Adipocyte (in vitro differentiated cells): Measurements from ENCODE around the gene SLC23A2.

Experiments
- DNase-seq: peaks from one replicate; pipeline ENCODE4 v3.0.0-alpha.2; 2015; ENCODE audit warnings: low read depth
- H3K27me3 ChIP-seq: replicated peaks from 2 replicates; pipeline ENCODE4 v1.7.0; 2013; ENCODE audit warnings: mild to moderate bottlenecking, low read length, moderate library complexity; ENCODE audit not compliant: control insufficient read depth, insufficient read depth
- H3K36me3 ChIP-seq: 2 replicates; pipeline ENCODE4 v1.7.0; 2013; ENCODE audit warnings: low read length, mild to moderate bottlenecking, moderate library complexity; ENCODE audit not compliant: control insufficient read depth, insufficient read depth, severe bottlenecking
- H3K4me1 ChIP-seq: 2 replicates; pipeline ENCODE4 v1.7.0; 2013; ENCODE audit warnings: mild to moderate bottlenecking, low read length, moderate library complexity; ENCODE audit not compliant: control insufficient read depth, insufficient read depth
- H3K4me3 ChIP-seq: 2 replicates; pipeline ENCODE4 v1.7.0; 2013; ENCODE audit warnings: mild to moderate bottlenecking, low read length, moderate library complexity
- H3K9ac ChIP-seq: 2 replicates; pipeline ENCODE4 v1.7.0; 2013; ENCODE audit warnings: mild to moderate bottlenecking, low read length, moderate library complexity
- H3K9me3 ChIP-seq: 2 replicates; pipeline ENCODE4 v1.7.0; 2013; ENCODE audit warnings: mild to moderate bottlenecking, low read length, moderate library complexity; ENCODE audit not compliant: control insufficient read depth

SLC23A2 gene

GRCh38 chr20:4961746-4962145 is 39.6 kb downstream of the SLC23A2 start:
- no peak for DNase-seq
- Histone ChIP-seq H3K4me1 (peaks cover 17% of the 10 kb centered on the region), H3K27me3 (no peaks in the 10 kb centered on the region), H3K9ac (peak overlapping the region; percentile 27), H3K4me3 (no peak overlapping the region), H3K36me3 (no peaks in the 10 kb centered on the region), H3K9me3 (no peaks in the 10 kb centered on the region)

GRCh38 chr20:4959592-4959991 is 41.7 kb downstream of the SLC23A2 start:
- Histone ChIP-seq H3K9ac (no peak overlapping the region), H3K4me3 (no peak overlapping the region), H3K9me3 (no peaks in the 10 kb centered on the region), H3K36me3 (no peaks in the 10 kb centered on the region), H3K27me3 (no peaks in the 10 kb centered on the region), H3K4me1 (peaks cover 17% of the 10 kb centered on the region)
- no peak for DNase-seq

GRCh38 chr20:4957939-4958362 is 43.4 kb downstream of the SLC23A2 start:
- Histone ChIP-seq H3K27me3 (no peaks in the 10 kb centered on the region), H3K4me1 (peaks cover 17% of the 10 kb centered on the region), H3K36me3 (no peaks in the 10 kb centered on the region), H3K9ac (no peak overlapping the region), H3K4me3 (no peak overlapping the region), H3K9me3 (no peaks in the 10 kb centered on the region)
- no peak for DNase-seq

- H3K4me1 ChIP-seq: peaks cover 17% of the 10 kb centered on the region
- H3K9me3 ChIP-seq: no peaks in the 10 kb centered on the region
- no peak overlapping the region for H3K9ac ChIP-seq
- H3K4me3 ChIP-seq: no peak overlapping the region
- no peaks in the 10 kb centered on the region for H3K27me3 ChIP-seq
- no peaks in the 10 kb centered on the region for H3K36me3 ChIP-seq
- DNase-seq: no peak
Observed at GRCh38 chr20:4957187-4957586, 44.1 kb downstream of the SLC23A2 start.

DNA sequence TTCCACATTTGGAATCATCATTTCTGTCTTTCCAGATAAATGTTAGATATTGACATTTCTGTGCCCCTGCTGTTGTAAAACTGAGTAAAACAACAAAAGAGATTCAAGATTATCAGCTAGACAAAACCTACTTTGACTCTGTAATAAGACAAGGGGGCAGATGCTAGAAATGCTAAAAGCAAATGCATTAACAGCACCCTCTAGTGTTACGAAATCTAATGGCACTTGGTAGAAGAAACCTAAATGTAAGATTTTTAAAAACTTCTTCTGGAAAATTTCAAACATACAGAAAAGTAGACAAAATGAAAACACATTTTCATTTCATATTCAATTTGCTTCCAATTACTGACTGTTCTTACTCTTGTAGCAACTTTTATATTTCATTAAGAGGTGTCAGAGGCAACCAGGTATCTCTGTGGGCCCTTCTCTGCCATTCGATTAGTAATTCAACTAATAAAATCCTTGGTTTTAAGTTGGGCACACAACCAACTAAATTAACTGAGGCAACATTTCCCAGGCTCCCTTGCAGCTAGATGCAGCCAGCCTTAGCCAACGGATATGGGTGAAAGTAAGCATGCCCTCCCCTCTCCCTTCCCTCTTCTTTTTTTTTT is 45.0 kb downstream of the SLC23A2 start:
- Histone ChIP-seq H3K9ac (no peak overlapping the region), H3K36me3 (no peaks in the 10 kb centered on the region), H3K4me1 (peaks cover 13% of the 10 kb centered on the region), H3K9me3 (no peaks in the 10 kb centered on the region), H3K4me3 (no peak overlapping the region), H3K27me3 (no peaks in the 10 kb centered on the region)
- peak; percentile 86 for DNase-seq

DNA sequence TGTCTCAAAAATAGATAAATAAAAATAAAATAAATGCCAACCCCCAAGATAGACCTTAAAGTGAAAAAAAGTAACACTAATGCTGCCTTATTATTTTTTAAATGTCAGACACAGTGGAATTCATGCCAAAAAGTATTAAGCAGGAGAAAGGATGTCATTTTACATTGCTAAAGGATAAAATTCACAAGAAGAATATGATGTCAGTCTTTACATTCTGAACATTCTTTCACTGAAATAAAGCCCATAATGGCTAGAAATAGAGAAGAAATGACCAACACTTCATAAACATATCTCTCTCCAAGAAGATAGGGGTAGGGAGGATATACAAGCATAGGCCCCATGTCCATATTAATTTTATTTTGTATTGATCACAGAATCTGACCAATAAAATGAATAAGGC is 47.4 kb downstream of the SLC23A2 start:
- no peak overlapping the region for H3K9ac ChIP-seq
- DNase-seq: peak; percentile 65
- no peaks in the 10 kb centered on the region for H3K27me3 ChIP-seq
- H3K4me3 ChIP-seq: no peak overlapping the region
- no peaks in the 10 kb centered on the region for H3K36me3 ChIP-seq
- no peaks in the 10 kb centered on the region for H3K9me3 ChIP-seq
- H3K4me1 ChIP-seq: peaks cover 25% of the 10 kb centered on the region

GRCh38 chr20:4952229-4952628 is 49.1 kb downstream of the SLC23A2 start:
- Histone ChIP-seq H3K4me1 (peaks cover 23% of the 10 kb centered on the region), H3K9me3 (no peaks in the 10 kb centered on the region), H3K4me3 (no peak overlapping the region), H3K27me3 (no peaks in the 10 kb centered on the region), H3K9ac (no peak overlapping the region), H3K36me3 (no peaks in the 10 kb centered on the region)
- no peak for DNase-seq

DNA sequence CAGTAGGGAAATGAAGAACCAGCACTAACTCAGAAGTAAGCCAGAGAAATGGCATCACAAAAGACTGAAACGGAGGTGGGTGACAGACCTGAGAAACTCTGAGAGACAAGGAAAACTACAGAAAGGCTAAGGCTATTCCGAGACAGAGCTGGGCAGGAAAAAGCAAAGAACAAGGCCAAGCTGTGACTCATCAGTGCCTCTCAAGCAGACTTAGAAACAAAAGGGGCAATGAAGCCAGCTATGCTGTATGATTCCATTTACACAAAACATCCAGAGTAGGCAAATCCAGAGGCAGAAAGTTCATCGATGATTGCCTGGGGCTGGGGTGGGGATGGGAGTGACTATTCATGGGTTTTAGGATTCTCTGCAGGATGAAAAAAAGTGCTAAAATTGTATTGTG is 50.0 kb downstream of the SLC23A2 start:
- peak overlapping the region; percentile 77 for H3K9ac ChIP-seq
- no peaks in the 10 kb centered on the region for H3K27me3 ChIP-seq
- H3K4me3 ChIP-seq: peak overlapping the region; percentile 64
- H3K36me3 ChIP-seq: no peaks in the 10 kb centered on the region
- no peaks in the 10 kb centered on the region for H3K9me3 ChIP-seq
- DNase-seq: peak; percentile 86
- peaks cover 27% of the 10 kb centered on the region for H3K4me1 ChIP-seq

- peak overlapping the region; percentile 77 for H3K9ac ChIP-seq
- H3K4me3 ChIP-seq: peak overlapping the region; percentile 64
- peaks cover 27% of the 10 kb centered on the region for H3K4me1 ChIP-seq
- no peaks in the 10 kb centered on the region for H3K27me3 ChIP-seq
- H3K9me3 ChIP-seq: no peaks in the 10 kb centered on the region
- no peak for DNase-seq
- H3K36me3 ChIP-seq: no peaks in the 10 kb centered on the region
Observed at GRCh38 chr20:4950841-4951240, 50.5 kb downstream of the SLC23A2 start.

DNA sequence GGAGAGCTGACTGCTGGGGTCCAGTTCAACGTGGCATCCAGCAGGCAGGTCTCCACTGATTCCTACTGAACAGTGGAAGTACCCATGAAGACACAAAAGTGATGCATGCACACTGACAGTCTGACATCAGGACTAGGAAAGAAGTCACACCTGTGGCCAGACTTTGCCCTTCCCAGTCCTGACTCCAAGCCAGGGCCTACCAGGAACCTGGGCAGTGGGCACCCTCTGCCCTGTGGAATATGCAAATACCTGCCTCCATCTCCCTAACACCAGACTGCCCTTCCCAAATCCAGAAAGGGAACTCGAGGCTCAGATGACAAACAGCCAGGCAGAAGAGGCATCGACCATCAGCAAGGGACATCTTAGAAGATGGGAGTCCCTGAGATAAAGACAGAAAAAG is 50.9 kb downstream of the SLC23A2 start:
- H3K4me1 ChIP-seq: peaks cover 27% of the 10 kb centered on the region
- H3K36me3 ChIP-seq: no peaks in the 10 kb centered on the region
- no peaks in the 10 kb centered on the region for H3K9me3 ChIP-seq
- no peak overlapping the region for H3K4me3 ChIP-seq
- H3K9ac ChIP-seq: peak overlapping the region; percentile 77
- DNase-seq: no peak
- no peaks in the 10 kb centered on the region for H3K27me3 ChIP-seq

DNA sequence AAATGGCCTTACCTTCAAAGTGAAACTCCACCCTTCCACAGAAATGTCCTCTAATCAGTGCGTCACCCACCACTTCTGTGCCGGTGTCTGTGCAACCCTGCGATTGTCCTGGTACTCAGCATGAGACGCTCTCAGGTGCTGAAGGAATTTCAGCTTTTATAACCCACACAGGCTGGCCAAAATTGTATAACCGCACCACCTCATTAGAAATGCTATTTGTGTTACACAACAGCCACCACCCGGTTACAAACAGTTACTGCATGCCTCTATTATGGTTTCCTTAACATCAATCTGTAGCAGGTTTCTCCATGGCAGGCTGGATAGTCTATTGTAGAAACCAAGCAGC is 51.5 kb downstream of the SLC23A2 start:
- Histone ChIP-seq H3K4me3 (no peak overlapping the region), H3K27me3 (no peaks in the 10 kb centered on the region), H3K9me3 (no peaks in the 10 kb centered on the region), H3K4me1 (peaks cover 29% of the 10 kb centered on the region), H3K9ac (no peak overlapping the region), H3K36me3 (no peaks in the 10 kb centered on the region)
- DNase-seq: peak; percentile 68
